DMS153 (cell line): ENCODE results near the gene STK38L.

Experiments
- DNase-seq: peaks from one replicate; lab custom pipeline; 2025; lab: John Stamatoyannopoulos, UW

STK38L gene

GRCh38 chr12:27347779-27348178 lies 103.7 kb downstream of the STK38L start:
- DNase-seq = no peak

GRCh38 chr12:27351476-27351875 lies 107.4 kb downstream of the STK38L start:
- no peak for DNase-seq

GRCh38 chr12:27355486-27355885 lies 111.4 kb downstream of the STK38L start:
- no peak for DNase-seq

- DNase-seq = no peak
Measured at GRCh38 chr12:27355979-27356378, 111.9 kb downstream of the STK38L start.

GRCh38 chr12:27359578-27360340 lies 115.7 kb downstream of the STK38L start:
- DNase-seq = no peak

GRCh38 chr12:27361372-27361771 lies 117.3 kb downstream of the STK38L start:
- DNase-seq = no peak

GRCh38 chr12:27366621-27367020 lies 122.5 kb downstream of the STK38L start:
- DNase-seq = no peak

GRCh38 chr12:27367078-27367477 lies 123.0 kb downstream of the STK38L start:
- no peak for DNase-seq
